ENCODE results near the gene NFIA.

The NFIA gene

DNA sequence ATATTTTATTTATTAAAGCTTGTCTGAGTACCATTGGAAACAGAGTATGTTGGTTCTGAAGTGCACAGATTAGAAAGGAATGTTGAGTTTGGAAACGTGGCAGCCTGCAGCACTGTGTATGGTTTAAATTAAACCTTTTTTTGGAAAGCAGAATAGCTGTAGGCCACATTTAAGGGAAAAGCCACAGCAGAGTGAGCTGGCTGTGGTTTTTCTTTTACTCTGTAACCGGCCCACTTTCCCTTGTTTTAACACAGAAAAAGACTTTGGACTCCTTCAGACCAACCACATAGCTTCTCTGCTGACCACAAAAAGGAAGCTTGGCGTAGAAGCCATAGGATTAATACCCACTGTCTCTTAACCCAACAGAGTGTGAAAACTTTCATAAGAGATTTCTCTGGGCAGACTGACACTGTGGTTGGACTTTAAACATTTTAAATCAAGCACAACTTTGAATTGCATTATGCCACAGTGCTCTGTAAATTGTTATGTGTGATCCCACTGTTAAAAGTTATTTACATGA lies 75.2 kb downstream of the NFIA start:
- H4K20me1 ChIP-seq, result peaks cover 0 to 32% (median 4%) of the 10 kb centered on the region in 11 experiments; a peak in 11 of 22 replicates
- no peak overlapping the region for H3K9ac ChIP-seq
- H3K4me2 ChIP-seq, result peak overlapping the region; percentile 43 to 68 (median 59)
- H3K36me3 ChIP-seq, result no peaks in the 10 kb centered on the region
- H3K27me3 ChIP-seq, result peaks cover 0 to 96% (median 45%) of the 10 kb centered on the region in 11 experiments; a peak in 18 of 22 replicates
- H3K9me3 ChIP-seq (replicated peaks in 1 of 11), result no peaks in the 10 kb centered on the region
- no peak; a peak in 1 of 22 replicates for TF ChIP-seq Cebpa-rat (IDR thresholded peaks at IDR 0.05)
- H3K4me3 ChIP-seq, result no peak overlapping the region
- H3K4me1 ChIP-seq, result peaks cover 15 to 35% (median 27%) of the 10 kb centered on the region in 10 experiments
- no peak overlapping the region for H3K27ac ChIP-seq

DNA sequence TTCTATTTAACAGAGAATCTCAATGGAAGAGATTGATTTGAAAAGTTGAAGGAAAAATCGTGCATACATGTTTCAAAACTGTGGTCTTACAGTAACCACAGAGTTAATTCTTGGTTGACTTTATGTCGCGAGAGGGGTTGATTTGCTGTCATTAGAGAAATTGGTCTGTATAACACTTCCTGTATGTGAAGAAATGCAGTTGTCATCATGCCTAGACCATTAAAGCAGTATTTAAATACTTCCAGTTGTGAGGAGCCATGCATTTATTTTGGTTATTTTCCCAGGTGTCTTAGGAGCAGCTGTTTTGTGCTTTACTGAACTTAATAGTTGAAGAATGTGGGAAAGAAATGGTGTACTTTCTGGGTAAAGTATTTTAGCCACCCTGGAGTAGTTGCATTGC lies 76.2 kb downstream of the NFIA start:
- Histone ChIP-seq H3K4me1 (peaks cover 15 to 35% (median 27%) of the 10 kb centered on the region in 10 experiments), H3K27ac (no peak overlapping the region), H3K36me3 (no peaks in the 10 kb centered on the region), H3K27me3 (peaks cover 0 to 96% (median 41%) of the 10 kb centered on the region in 11 experiments; a peak in 18 of 22 replicates), H3K9me3 (replicated peaks in 1 of 11) (no peaks in the 10 kb centered on the region), H3K4me3 (no peak overlapping the region), H4K20me1 (peaks cover 0 to 32% (median 4%) of the 10 kb centered on the region in 11 experiments; a peak in 11 of 22 replicates), H3K4me2 (peak overlapping the region in 10 of 11 experiments; percentile 7 to 68 (median 48); a peak in 8 of 22 replicates), H3K9ac (no peak overlapping the region)
- TF ChIP-seq Cebpa-rat (IDR thresholded peaks at IDR 0.05), result no peak

DNA sequence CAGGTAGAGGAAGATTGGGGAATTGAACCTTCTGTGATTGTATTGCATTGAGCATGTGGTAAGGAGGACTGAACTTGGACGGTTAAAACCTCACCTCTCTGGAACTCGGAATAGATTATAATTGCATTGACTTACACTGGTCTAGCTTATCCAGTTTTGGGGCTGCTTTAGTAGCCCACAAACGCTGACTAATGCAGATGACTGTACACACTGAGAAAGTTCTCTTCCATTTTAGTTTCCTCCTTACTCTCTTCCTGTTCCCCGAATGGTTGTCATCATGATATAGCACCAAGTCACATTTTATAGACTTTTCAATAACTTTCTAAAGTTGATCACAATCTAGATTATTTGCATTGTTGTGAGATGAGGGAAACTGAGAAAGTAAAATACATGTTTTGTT lies 78.2 kb downstream of the NFIA start:
- no peaks in the 10 kb centered on the region for H3K36me3 ChIP-seq
- peaks cover 0 to 95% (median 41%) of the 10 kb centered on the region in 11 experiments; a peak in 18 of 22 replicates for H3K27me3 ChIP-seq
- H3K4me3 ChIP-seq, result no peak overlapping the region
- peaks cover 15 to 35% (median 27%) of the 10 kb centered on the region in 10 experiments for H3K4me1 ChIP-seq
- H3K4me2 ChIP-seq, result no peak overlapping the region
- TF ChIP-seq Cebpa-rat (IDR thresholded peaks at IDR 0.05), result no peak
- H3K27ac ChIP-seq, result no peak overlapping the region
- H4K20me1 ChIP-seq, result peaks cover 0 to 25% (median 4%) of the 10 kb centered on the region in 11 experiments; a peak in 10 of 22 replicates
- H3K9me3 ChIP-seq (replicated peaks in 1 of 11), result no peaks in the 10 kb centered on the region
- H3K9ac ChIP-seq, result no peak overlapping the region

DNA sequence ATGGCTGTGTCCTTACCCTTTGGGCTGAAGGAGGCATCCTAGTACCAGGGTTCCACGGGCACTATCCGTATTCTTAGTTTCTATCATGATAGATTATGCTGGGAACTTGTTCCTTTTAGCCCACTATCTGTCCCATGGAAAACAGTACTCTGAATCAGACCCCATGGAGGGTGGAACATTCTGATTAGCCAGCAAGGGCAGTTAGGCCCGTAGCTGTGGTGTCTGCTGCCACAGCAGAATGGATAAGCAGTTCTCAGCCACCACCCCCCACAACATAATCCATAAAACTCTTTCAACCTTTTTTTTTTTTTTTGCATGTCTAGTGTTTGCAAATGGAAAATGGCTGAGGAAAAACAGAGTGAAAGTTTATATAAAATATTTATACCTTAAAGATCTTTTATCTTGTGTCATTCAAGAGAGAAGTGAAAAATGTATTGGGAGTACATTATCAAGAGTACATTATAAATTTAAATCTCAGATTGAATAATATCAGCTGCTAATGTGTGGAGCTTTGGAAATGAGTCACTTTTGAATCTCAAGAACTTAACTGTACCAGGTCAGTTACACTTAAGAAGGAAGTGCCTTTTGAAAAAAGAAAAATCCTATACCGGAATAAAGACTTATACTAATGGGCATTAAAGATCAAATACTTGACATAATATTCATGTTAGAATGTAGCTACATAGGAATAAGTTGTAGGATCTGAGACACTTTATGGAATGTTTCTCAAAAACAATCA lies 80.3 kb downstream of the NFIA start:
- TF ChIP-seq Cebpa-rat (IDR thresholded peaks at IDR 0.05), result no peak

DNA sequence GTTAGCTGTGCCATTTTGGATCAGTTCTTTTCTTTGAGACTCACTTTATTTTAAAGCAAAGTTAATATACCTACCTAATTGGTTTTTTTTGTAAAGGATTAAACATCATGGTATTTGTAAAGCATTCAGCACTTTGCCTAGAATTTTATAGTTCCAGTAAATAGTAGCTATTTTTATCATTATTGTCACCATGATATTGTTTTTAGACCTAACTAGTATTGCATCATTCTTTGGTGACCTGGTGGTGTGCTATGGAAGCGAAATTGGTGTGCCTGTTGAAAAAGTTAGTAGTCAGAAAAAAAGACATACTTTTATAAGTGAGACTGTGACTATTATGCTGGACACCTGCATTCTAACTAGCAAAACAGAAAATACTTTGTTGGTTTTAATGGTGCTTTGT lies 81.0 kb downstream of the NFIA start:
- peaks cover 0 to 7% (median 0%) of the 10 kb centered on the region in 11 experiments; a peak in 2 of 22 replicates for H4K20me1 ChIP-seq

More for the DNA sequence above, 80.3 kb downstream of the NFIA start:
- Histone ChIP-seq H3K9me3 (replicated peaks in 1 of 11) (no peaks in the 10 kb centered on the region), H3K4me3 (no peak overlapping the region), H3K9ac (no peak overlapping the region), H3K4me2 (no peak overlapping the region), H3K36me3 (no peaks in the 10 kb centered on the region), H4K20me1 (peaks cover 0 to 9% (median 0%) of the 10 kb centered on the region in 11 experiments; a peak in 5 of 22 replicates), H3K4me1 (peaks cover 3 to 20% (median 12%) of the 10 kb centered on the region in 10 experiments; a peak in 17 of 20 replicates), H3K27me3 (peaks cover 0 to 98% (median 28%) of the 10 kb centered on the region in 11 experiments; a peak in 17 of 22 replicates), H3K27ac (no peak overlapping the region)

DNA sequence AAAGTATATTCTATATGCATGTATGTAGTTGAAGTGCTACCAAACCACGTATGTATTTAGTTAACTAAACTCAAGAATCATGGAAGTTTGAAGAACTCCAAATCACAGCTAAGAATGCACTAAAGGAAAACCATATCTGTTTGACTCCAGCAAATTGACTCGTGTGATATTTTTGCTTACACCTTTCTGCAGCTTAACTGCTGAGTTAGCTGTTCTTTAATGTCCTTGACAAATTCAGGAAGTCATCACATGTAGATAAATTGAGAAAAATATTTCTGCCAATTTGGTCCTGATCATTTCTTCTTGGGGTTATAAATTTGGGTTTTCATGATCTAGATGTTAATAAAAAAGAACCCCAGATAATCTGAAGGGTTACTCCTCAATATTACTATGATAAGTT lies 83.0 kb downstream of the NFIA start:
- Histone ChIP-seq H3K27me3 (peaks cover 0 to 97% (median 7%) of the 10 kb centered on the region in 11 experiments; a peak in 16 of 22 replicates), H3K27ac (no peak overlapping the region), H3K4me1 (peaks cover 0 to 5% (median 0%) of the 10 kb centered on the region in 10 experiments; a peak in 3 of 20 replicates), H3K9ac (no peak overlapping the region), H4K20me1 (peaks cover 0 to 5% (median 0%) of the 10 kb centered on the region in 11 experiments; a peak in 2 of 22 replicates), H3K9me3 (replicated peaks in 1 of 11) (no peaks in the 10 kb centered on the region), H3K4me2 (no peak overlapping the region), H3K4me3 (no peak overlapping the region), H3K36me3 (no peaks in the 10 kb centered on the region)
- no peak for TF ChIP-seq Cebpa-rat (IDR thresholded peaks at IDR 0.05)

More for the DNA sequence above, 81.0 kb downstream of the NFIA start:
- peaks cover 0 to 97% (median 27%) of the 10 kb centered on the region in 11 experiments; a peak in 17 of 22 replicates for H3K27me3 ChIP-seq
- no peak overlapping the region for H3K4me2 ChIP-seq
- no peak for TF ChIP-seq Cebpa-rat (IDR thresholded peaks at IDR 0.05)
- no peaks in the 10 kb centered on the region for H3K36me3 ChIP-seq
- peaks cover 0 to 13% (median 6%) of the 10 kb centered on the region in 10 experiments; a peak in 16 of 20 replicates for H3K4me1 ChIP-seq
- H3K27ac ChIP-seq, result no peak overlapping the region
- H3K9ac ChIP-seq, result no peak overlapping the region
- no peaks in the 10 kb centered on the region for H3K9me3 ChIP-seq (replicated peaks in 1 of 11)
- H3K4me3 ChIP-seq, result no peak overlapping the region

DNA sequence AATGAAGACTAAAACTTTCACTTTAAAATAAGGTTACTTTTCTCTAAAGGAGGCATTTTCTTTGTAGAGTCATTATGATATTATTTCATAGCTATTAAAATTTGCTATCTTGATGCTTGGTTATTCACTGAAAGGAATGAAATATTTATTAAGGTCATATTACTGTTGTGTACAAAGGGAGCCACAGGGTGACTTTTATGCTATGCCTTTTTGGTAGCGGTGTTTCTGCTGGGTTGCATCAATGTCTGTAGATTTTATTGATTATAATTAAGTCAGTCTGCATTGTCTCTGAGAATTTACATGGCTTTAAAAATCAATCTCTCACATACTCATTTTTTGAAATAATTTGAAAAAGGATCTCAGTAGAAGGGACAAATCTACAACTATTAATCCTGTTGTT lies 84.9 kb downstream of the NFIA start:
- Histone ChIP-seq H4K20me1 (peaks cover 0 to 5% (median 0%) of the 10 kb centered on the region in 11 experiments; a peak in 1 of 22 replicates), H3K4me1 (peaks cover 0 to 9% (median 8%) of the 10 kb centered on the region in 10 experiments; a peak in 13 of 20 replicates), H3K4me3 (no peak overlapping the region), H3K27me3 (peaks cover 0 to 94% (median 0%) of the 10 kb centered on the region in 11 experiments; a peak in 10 of 22 replicates), H3K9ac (no peak overlapping the region), H3K9me3 (replicated peaks in 1 of 11) (no peaks in the 10 kb centered on the region), H3K27ac (no peak overlapping the region), H3K36me3 (no peaks in the 10 kb centered on the region), H3K4me2 (no peak overlapping the region)
- TF ChIP-seq Cebpa-rat (IDR thresholded peaks at IDR 0.05), result no peak

DNA sequence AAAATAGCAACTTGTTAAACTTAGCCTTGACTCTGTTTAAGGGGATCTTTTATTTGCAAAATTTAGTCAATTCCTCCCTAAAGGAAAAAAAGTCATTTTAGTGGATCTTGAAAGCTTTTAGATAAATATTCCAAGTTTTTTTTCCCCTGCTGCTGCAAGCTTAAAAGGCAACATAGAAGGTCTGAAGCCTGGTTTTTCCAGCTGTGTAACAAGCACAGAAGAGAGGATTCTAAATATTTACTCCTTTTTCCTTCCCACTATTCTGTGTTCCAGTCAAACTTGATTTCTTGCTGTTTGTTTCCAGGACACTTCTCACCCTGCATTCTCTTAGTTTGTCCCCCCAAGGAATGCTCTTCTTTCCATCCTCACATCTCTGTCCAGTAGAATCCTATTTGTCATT lies 86.7 kb downstream of the NFIA start:
- Histone ChIP-seq H3K9me3 (replicated peaks in 1 of 11) (no peaks in the 10 kb centered on the region), H3K9ac (no peak overlapping the region), H3K4me3 (no peak overlapping the region), H3K4me2 (no peak overlapping the region), H3K36me3 (no peaks in the 10 kb centered on the region), H3K4me1 (peaks cover 0 to 26% (median 13%) of the 10 kb centered on the region in 10 experiments; a peak in 13 of 20 replicates), H3K27me3 (peaks cover 0 to 86% (median 0%) of the 10 kb centered on the region in 11 experiments; a peak in 7 of 22 replicates), H3K27ac (no peak overlapping the region), H4K20me1 (0 out of 22 replicates have a peak, but pooled peaks cover 0 to 5% (median 0%) of the 10 kb centered on the region in 11 experiments)
- no peak for TF ChIP-seq Cebpa-rat (IDR thresholded peaks at IDR 0.05)

DNA sequence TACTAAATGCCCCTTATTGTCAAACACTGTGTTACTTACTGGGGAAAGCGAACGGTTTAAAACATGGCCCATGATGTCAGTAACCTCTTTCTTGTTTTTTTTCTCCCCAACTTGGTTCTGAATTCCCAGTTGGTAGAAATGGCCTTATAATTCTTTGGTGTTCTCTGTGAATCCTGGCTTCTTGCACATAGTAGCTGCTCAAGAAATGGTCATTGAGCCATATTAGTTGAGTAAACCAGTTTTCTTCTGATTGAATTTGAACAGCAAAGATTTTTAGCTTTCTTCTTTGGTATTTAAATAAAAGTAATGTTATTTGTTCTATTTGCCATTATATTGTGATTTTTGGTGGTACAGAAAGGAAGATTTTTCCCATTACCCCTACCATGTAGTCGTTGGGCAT lies 87.3 kb downstream of the NFIA start:
- peaks cover 0 to 26% (median 13%) of the 10 kb centered on the region in 10 experiments; a peak in 13 of 20 replicates for H3K4me1 ChIP-seq
- no peak overlapping the region for H3K27ac ChIP-seq
- no peaks in the 10 kb centered on the region for H3K9me3 ChIP-seq (replicated peaks in 1 of 11)
- peaks cover 0 to 80% (median 0%) of the 10 kb centered on the region in 11 experiments; a peak in 7 of 22 replicates for H3K27me3 ChIP-seq
- no peak overlapping the region for H3K4me3 ChIP-seq
- H3K36me3 ChIP-seq, result no peaks in the 10 kb centered on the region
- no peak overlapping the region for H3K4me2 ChIP-seq
- TF ChIP-seq Cebpa-rat (IDR thresholded peaks at IDR 0.05), result no peak
- 0 out of 22 replicates have a peak, but pooled peaks cover 0 to 5% (median 0%) of the 10 kb centered on the region in 11 experiments for H4K20me1 ChIP-seq
- no peak overlapping the region for H3K9ac ChIP-seq

All from BLaER1 treated with 17β-estradiol and CSF1 and Interleukin-3, amounts not matched to agents 10 nM and 100 nM (cell line).